Measurements from ENCODE around the gene GZMH.
"Not testable (repeated sequence)": the region's sequence is repeated elsewhere in the genome, so short reads cannot be mapped to it uniquely, and the experiment has no call there.

Gene GZMH

GRCh38 chr14:24609655-24610344, at the start of gene GZMH:
TSS of gene GZMH (minus strand) at chr14:24609685. CDS start at chr14:24609613, 72 bp downstream.
- DNase-seq: no peak

- DNase-seq: not testable (repeated sequence)
Observed at GRCh38 chr14:24648361-24648760, 38.9 kb upstream of the GZMH start.

GRCh38 chr14:24639905-24640304, 30.4 kb upstream of the GZMH start:
- DNase-seq: no peak

- no peak for DNase-seq
Observed at GRCh38 chr14:24639270-24639669, 29.8 kb upstream of the GZMH start.

- DNase-seq: peak in 1 of 2 donors; percentile 16
Observed at GRCh38 chr14:24634158-24634557, 24.7 kb upstream of the GZMH start, which contains the start of gene GZMB. TSS of gene GZMB (minus strand) at chr14:24634190. CDS start at chr14:24634160, 30 bp downstream.

- no peak for DNase-seq
Observed at GRCh38 chr14:24633353-24633752, 23.9 kb upstream of the GZMH start.

GRCh38 chr14:24632761-24633160, 23.3 kb upstream of the GZMH start:
- DNase-seq: no peak

- no peak for DNase-seq
Observed at GRCh38 chr14:24632336-24632735, 22.9 kb upstream of the GZMH start.

- DNase-seq: no peak
Observed at GRCh38 chr14:24631749-24632335, 22.4 kb upstream of the GZMH start.

GRCh38 chr14:24630872-24631477, 21.5 kb upstream of the GZMH start:
- DNase-seq: no peak

- no peak for DNase-seq
Observed at GRCh38 chr14:24630087-24630871, 20.8 kb upstream of the GZMH start.

- DNase-seq: no peak
Observed at GRCh38 chr14:24629521-24629920, 20.0 kb upstream of the GZMH start.

- no peak for DNase-seq
Observed at GRCh38 chr14:24613747-24614146, 4.3 kb upstream of the GZMH start.

GRCh38 chr14:24613241-24613640, 3.8 kb upstream of the GZMH start:
- peak; percentile 55 to 82 for DNase-seq

GRCh38 chr14:24612196-24612595, 2.7 kb upstream of the GZMH start:
- DNase-seq: no peak

GRCh38 chr14:24607635-24608514, 1.6 kb downstream of the GZMH start:
- no peak for DNase-seq

GRCh38 chr14:24607081-24607480, 2.4 kb downstream of the GZMH start:
- no peak for DNase-seq

- no peak for DNase-seq
Observed at GRCh38 chr14:24606297-24606696, 3.2 kb downstream of the GZMH start.

GRCh38 chr14:24605435-24606190, 3.9 kb downstream of the GZMH start:
- peak in 1 of 2 donors; percentile 72 for DNase-seq

GRCh38 chr14:24597403-24597802, 12.1 kb downstream of the GZMH start:
- no peak for DNase-seq

- DNase-seq: peak in 1 of 2 donors; percentile 11
Observed at GRCh38 chr14:24595073-24595808, 14.2 kb downstream of the GZMH start.
